Activated T-cell treated with anti-CD3 and anti-CD28 coated beads for 4 hours (primary cell): ENCODE results near the gene BMP5.
"Not testable (repeated sequence)": the region's sequence is repeated elsewhere in the genome, so short reads cannot be mapped to it uniquely, and the experiment has no call there.

Experiments
- DNase-seq: peaks from one replicate; pipeline ENCODE4 v3.0.0-alpha.2; 2020

BMP5 gene

DNA sequence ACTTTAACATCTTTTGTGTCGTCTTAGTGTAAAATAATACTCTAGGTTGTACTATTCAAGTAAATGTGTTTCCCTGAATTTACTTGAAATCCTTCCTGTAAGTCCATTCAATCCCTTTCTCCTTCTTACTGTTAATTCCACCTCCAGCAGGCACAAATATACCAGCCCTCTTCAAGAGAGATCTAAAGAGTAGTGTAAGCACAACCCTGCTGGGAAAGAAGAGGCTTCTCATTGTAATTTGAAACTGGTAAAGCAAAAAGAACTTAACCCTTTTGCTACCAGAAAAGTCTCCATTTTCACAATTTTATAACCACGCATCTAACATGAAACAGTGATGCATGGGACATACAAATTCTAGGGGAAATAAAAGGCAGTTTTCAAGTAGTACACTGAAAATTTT is at the start of gene BMP5:
BMP5 (minus strand) TSS at position 191 of the 400 bp plus-strand sequence. CDS start 725 bp downstream, outside the sequence.
- no peak for DNase-seq

DNA sequence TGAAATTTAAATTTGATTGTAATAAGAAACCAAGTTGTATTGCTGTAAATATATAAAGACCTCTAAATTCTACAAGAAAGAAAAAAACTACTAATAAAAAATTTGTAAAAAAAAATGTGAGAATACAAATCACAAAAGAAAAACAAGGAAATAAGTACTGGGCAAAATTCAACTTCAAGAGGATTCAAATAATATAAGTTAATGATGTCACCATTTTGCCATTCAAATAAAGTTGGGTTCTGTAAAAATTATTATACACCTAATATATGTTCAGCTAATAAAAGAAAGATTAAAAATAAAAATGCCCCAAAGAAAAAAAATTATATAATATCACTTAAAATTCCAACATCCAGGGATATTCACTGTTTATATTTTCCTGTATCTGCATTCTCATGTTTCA is 47.0 kb upstream of the BMP5 start:
- DNase-seq: no peak

DNA sequence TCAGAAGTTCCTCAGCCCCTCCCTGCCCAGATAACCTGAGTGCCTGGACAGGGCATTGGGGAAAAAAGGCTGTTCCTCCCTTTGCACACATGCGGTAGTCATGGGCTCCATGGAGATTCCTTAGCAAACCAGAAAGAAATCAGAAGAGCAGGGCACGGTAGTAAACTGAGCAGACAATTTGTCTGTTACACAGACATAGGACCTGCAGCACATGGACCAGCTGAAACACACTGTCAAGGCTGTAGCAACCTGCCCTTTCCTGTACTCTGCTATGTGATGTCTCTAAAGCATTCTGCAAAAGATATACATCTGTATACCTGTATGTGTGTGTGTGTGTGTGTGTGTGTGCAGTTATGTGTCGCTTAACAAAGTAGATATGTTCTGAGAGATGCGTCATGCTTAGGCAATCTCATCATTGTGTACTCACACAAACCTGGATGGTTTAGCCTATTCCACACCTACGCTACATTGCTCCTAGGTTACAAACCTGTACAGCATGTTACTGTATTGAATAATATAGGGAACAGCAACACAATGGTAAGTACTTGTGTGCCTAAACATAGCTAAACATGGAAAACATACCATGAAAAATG is 44.4 kb upstream of the BMP5 start:
- DNase-seq: no peak

DNA sequence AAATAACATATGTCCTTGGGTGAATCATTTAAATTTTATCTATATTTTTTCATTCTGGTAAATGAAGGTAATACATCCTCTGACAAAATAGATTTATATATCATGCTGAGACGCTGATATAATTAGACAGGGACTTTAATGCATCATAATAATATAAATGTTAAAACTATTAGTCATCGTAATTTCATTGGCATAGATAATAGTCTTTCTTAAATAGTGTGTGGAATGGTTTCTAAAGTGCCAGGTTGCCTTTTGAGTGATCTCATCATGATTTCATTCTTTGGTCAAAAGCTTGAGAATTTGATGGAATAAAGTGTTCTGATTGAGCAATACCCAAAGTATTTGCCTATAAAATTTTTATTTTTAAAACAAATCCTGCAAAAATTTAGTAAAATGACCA is 43.2 kb upstream of the BMP5 start:
- DNase-seq: no peak

DNA sequence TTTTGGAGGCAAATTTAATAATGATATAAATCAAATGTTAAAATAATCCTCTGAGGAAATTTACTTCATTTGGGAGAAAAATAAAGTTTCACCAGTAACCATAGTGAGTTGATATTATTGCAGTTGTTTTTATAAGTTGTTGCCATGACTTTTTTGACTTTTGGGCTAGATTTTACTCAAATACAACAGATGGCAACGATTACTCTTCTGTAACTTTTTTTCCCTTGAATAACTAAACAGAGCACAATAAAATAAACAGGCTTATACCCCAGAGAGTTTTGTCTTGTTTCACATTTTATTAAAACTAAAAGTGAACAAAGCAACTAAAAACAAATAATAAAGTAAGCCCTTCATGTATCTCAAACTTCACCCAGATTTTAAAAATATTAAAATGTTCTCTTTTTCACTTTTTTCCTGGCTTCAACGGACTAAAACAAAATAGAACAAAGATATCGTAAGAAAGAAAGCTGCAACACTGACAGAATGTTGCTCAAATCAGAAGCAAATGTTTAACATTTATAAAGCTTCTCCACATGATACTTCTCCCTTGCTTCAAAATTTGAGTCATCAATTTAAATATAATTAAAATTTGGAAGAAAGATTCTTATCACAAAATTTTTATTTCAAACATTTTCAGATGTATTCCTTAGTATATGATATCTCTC is 42.5 kb upstream of the BMP5 start:
- DNase-seq: no peak

DNA sequence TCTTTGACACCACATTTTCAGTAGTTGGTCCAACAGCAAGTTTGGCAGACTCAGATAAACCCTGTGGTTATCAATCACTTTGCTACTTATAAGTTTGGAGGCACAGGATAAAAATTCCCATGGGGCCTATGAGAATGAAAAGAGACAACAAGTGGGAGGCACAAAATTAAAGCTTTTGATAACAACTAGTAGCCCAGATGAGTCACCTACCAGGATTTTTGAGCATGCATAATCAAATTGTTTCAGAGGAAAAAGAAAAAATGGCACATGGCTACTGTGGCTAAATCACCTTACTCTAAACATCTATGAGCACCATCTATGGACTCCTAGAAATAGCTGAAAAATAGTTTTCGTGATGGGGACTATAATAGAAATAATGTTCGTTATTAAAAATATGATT is 40.8 kb upstream of the BMP5 start:
- DNase-seq: no peak

DNA sequence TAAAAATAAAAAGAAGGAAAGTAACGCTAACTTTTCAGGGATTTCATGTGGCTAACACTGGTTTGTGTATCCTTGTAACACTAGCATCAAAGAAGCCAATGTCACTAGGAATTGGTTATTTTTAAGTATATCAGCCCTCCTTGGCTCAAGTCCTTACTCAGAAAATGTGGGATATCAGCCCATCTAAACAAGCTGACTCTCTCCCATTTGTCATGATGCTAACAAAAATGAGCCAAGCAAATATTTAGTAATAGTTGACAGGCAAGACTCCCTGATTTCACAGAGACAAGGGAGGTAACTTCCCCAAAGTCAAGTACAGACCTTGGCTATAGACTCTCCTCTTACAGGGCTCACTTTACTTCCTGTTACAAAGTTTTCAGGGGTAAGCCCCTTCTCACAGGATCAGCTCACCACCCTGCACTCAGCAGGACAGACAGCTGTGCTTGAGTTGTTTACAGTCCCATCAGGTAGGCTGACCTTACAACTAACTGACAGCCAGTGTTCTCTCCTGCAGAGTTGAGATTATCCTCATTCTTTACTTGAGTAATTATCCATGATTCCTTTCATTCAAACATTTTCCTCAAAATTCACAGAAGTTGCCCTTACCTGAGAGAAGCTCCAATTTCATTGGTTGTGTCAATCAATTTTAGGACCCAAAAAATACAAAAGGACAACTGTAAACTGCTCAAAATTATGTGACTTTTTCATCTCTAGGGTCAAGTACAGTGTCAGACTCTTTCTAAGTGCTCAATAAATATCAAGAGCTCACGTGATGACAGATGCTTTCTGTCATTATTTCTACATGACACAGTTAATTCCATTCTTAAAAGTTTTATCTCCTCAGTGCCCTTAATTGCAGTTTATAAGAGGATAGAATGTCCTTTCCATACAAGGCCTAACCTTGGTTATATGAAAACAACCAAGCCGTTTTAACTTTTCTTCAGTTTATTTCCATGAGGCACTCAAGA is 38.1 kb upstream of the BMP5 start:
- no peak for DNase-seq

DNA sequence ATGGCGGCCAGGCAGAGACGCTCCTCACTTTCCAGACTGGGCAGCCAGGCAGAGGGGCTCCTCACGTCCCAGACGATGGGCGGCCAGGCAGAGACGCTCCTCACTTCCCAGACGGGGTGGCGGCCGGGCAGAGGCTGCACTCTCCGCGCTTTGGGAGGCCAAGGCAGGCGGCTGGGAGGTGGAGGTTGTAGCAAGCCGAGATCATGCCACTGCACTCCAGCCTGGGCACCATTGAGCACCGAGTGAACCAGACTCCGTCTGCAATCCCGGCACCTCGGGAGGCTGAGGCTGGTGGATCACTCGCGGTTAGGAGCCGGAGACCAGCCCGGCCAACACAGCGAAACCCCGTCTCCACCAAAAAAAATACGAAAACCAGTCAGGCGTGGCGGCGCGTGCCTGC is 35.1 kb upstream of the BMP5 start:
- DNase-seq: not testable (repeated sequence)

DNA sequence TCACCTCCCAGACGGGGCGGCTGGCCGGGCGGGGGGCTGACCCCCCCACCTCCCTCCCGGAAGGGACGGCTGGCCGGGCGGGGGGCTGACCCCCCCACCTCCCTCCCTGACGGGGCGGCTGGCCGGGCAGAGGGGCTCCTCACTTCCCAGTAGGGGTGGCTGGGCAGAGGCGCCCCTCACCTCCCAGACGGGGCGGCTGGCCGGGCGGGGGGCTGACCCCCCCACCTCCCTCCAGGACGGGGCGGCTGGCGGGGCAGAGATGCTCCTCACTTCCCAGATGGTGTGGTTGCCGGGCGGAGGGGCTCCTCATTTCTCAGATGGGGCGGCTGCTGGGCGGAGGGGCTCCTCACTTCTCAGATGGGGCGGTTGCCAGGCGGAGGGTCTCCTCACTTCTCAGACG is 34.5 kb upstream of the BMP5 start:
- DNase-seq: not testable (repeated sequence)

DNA sequence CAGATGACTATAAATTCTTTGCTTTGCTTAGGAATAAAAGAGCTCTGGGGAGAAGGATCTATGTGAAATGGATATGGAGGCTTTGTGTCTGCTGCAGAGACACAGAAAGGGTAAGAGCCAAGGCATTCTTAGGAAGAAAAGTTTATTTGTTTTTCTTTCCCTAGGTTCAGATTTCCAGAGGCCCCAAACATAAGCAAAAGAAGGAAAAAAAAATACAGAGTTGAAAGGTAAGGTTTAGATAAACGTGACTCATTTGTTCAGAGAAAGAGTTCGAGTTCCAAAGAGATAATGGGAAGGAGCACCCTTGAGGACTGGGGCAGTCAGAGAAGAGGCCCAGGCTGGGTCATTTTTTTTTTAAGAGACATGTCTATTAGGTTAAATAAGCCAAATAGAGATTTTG is 27.4 kb upstream of the BMP5 start:
- DNase-seq: no peak

DNA sequence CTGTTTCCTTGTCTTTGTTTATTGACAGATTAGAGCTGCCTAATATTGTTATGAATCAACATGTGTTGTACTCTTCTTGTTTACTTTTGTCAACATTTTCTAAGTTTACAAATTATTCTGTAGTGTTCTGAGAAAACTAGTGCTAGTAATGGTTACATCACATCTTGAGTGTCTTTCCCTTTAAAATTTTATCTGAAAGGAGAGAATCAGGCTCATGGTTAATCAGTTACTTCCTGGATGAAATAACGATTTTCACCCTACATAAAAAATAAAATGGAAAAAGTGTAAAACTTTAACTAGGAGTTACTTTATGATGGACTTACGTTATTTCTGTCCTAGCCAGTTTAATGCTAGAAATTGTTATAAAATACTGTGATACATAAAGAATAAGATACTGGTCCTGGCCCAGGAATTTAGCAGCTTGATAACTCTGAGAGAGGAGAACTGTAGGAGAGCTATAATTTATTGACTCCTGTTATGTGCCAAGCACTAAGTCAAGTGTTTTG is 26.4 kb upstream of the BMP5 start:
- no peak for DNase-seq

DNA sequence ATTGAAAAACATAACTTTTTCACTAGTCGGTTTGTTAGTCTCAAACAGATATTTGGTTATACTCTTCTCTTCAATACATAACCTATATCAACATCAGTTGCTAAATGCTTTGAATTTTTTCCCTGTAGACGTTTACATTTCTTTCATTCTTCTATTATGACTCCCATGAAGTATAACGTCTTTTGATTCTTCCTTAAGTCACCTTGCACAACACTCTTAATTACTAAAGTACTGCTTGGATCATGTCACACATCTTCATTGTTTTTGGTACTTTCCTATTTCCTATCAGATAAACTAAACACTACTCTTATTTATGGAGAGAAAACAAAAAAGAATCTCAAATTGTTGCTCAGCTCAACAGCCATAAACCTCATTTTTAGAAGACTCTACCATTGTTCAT is 23.0 kb upstream of the BMP5 start:
- no peak for DNase-seq

DNA sequence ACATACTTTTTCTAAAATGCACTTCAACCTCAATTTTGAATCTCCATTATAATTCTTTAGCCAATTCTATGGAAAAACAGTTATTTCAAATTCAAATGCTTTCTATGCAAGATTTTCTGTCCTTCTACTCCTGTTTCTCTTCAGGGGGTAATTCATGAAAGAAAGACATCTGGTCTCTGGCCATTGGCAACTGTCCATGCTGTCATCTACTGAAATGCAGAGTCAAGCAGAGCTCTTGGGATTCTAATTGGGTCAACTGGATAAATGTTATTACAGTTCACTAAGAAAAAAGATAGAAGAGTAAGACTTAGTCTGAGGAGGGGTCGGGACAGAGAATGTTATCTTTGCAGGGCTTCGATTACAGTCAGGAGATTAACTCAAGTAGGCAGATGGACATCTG is 22.0 kb upstream of the BMP5 start:
- DNase-seq: no peak

DNA sequence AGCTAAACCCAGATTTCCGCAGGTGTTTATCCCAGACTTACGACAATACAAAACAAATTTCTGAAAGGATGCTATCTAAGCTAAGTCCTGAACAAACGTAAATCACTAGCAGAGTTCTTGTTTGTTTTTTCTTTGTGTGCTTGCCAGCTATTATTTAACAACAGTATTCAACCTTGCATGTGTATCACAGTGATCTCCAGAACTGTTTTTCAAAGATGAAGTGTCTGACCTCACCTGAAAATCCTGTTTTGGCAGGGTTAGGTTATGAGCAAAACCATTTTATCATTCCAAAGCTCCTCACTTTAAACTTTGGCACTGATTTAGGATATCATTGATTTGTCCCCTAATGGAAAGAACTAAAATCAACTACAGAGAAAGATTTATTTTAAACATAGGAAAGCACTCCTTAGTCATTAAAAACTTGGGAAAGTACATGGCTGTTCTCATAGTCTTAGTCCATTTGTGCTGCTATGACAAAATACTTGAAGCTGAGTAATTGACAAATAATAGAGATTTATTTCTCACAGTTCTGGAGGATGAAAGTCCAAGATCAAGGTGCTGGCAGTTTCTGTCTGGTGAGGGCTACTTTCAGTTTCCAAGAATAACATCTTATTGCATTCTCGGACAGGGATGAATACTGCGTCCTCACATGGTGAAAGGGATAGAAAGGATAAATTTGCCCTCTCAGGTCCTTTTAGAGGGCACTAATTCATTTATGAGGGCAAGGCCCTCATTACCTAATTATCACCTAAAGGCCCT is 20.8 kb upstream of the BMP5 start:
- DNase-seq: no peak

DNA sequence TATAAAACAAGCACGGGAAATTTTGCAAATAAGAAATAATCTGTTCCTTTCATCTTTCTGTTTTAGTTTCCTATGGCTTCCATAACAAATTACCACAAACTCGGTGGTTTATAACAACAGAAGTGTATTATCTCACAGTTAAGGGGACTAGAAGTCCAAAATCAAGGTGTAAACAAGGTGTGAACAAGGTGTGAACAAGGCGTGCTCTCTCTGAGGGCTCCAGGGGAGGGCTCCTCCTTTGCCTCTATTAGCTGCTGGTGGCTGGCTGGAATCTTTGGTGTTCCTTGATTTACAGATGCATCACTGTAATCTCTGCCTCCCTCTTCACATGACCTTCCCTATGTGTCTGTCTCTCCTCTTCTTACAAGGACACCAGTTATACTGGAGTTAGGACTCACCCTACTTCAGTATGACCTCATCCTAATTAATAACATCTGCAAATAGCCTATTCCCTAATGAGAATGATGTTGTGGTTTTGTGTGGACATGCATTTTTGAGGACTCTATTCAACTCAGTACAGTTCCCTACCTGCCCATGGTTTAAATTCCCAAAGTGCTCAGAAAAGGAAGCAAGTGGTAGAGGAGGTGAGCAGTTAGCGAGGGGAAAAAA is 17.5 kb upstream of the BMP5 start:
- DNase-seq: no peak

DNA sequence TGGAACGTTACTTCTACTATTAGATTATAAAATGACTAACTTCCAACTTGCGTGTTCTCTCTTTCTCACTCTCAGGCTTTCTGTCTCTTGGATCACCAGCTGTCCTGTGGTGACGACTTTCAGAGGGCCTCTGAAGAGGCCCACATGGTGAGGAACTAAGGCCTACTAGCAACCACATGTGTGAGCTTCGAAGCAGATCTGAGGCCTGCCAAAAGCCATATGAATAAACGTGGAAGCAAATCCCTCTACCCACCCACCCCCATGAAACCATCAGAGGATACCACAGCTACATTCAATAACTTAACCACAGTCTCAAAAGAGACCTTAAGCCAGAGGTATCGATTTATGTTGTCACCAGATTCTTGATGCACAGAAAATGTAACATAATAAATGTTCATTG is 13.5 kb upstream of the BMP5 start:
- no peak for DNase-seq

DNA sequence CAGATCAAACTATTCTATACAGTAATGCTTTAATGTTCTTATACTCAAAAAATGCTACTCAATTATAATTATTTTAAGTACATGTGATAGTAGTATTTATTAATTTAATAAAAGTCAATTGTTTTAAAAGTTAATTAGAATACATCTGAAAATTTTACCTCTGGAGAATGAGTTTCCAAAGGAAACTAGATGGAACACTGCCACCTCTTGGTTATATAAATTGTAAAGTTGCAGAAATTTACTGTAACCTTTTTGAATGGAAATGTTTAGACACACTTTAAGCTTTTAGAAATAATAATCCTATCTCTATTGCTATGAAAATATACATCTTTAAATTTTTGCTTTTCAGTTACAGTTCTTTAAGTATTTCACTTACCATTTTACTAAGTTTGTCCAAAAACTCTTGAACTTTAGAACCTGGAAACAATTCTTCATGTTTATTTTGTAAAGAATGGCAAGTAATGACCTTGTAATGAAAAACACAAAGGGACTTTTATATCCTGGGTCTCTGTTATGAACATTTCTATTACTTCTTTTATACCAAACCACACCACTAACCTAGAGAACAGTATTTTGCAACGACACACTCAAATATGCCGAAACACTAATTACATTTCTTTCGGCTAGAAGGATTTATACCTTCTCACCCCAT is 10.9 kb upstream of the BMP5 start:
- DNase-seq: no peak

DNA sequence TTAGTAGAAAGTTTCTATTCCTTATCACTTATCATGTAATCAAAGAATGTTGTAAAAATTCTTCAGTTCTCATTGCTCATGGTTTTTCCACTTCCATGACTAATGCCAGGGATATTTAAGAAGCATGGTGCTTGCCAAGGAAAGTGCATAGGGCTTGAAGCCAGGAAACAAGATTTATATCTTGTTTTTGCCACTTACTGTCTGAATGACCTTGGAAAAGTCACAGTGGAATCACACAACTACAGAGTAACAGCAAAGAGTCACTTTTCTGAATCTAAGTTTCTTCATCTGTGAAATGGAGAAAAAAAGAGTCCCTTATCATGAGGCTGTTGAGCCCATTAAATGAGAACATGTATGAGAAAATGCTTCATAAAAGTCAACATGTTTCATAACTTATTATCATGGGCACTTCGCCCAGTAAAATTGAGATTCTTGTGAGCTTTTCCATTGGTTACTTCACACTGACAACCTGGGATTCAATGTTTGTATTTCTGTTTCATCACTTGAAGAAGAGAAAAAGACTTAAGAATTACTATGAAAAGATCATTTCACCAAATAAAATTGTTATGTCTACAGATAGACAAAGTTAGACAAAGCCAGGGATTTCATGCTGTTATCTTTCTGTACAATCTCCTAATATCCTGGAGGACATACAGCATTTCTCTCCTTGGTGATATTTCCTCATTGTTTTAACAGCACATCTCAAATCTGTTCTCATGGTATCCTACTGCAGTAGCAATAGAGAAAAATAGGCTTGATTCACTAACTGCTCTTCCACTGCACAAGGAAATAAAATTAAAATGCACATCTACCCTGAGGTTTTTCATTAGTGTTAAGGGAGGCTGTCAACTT is 7.6 kb upstream of the BMP5 start:
- DNase-seq: no peak

DNA sequence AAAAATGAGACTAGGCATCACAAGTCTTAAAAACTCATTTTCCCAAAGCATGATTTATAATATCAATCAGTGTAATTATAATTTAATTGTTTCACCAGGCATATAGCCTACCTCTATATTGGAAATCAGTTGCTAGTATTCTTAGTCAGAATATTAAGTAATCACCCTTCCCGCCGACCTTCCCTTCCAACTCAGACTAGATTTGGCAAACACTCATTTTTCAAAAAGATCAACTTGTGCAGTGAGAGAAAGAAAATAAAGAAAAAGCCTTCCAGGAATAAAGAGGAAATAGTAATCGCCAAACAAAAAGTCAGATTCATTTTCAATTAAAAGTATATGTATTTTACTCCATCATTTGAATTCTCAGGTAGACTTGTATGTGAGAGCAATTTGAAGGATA is 1.9 kb upstream of the BMP5 start:
- no peak for DNase-seq

DNA sequence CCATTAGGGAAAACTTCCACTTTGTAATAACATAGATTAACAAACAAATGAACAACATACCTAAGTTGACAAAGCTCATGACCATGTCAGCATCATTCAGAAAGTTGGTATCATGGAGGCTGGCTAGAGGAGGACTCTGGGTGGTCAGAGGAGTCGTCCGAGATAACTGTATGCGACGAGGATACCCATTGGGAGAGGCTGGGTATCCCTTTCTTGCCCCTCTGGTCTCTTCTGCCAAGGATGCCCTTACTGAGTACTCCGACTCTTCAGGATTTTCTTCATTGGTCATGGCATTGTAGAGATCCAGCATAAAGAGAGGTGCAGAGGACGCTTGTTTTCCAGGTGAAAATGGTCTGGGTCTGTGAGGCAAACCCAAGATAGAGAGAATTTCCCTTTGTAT is 1.1 kb downstream of the BMP5 start:
- DNase-seq: no peak

DNA sequence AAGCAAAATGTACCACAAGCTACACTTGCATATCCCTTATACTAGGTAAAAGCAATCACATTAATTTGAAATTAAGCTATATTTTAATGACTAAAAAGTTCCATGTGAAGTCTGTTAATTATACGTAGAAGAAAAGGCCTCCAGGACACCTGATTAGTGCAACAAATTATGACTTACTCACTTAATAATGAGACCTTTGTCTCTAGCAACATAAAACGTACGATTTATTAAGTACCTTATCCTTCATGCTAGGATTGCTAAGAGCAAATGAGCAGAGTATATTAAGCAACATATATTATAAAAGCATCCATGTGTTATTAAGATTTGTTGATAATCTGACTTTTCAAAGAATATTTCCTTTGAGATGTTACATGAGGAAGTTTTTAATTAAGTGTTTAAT is 2.5 kb downstream of the BMP5 start:
- DNase-seq: no peak
